D721Med (cell line): ENCODE results near the gene AK2.

ENCODE experiments used
- DNase-seq: peaks from one replicate; pipeline ENCODE4 v3.0.0; 2011; ENCODE audit warnings: low spot score; ENCODE audit not compliant: insufficient read length
- FAIRE-seq: peaks from 2 replicates; lab custom pipeline; 2011; peaks lifted over from hg19 to GRCh38; lab: Jason Lieb, UNC
- CTCF ChIP-seq: IDR thresholded peaks from 2 replicates; pipeline ENCODE4 v1.5.1; 2012; ENCODE audit warnings: mild to moderate bottlenecking, control low read depth; ENCODE audit not compliant: insufficient read depth; ENCODE audit errors: missing control alignments

The AK2 gene

GRCh38 chr1:33012165-33012564 lies 24.5 kb downstream of the AK2 start:
- DNase-seq (no peak), FAIRE-seq (no peak)
- no peak for TF ChIP-seq CTCF

- no peak for DNase-seq
- no peak for TF ChIP-seq CTCF
Measured at GRCh38 chr1:33010932-33011731, 25.6 kb downstream of the AK2 start.

GRCh38 chr1:33009561-33009960 lies 27.1 kb downstream of the AK2 start:
- DNase-seq (no peak), FAIRE-seq (no peak)
- no peak for TF ChIP-seq CTCF

More at GRCh38 chr1:33010932-33011731, 25.6 kb downstream of the AK2 start:
- FAIRE-seq, result no peak

- FAIRE-seq, result no peak
- no peak for TF ChIP-seq CTCF
- DNase-seq, result no peak
Measured at GRCh38 chr1:33008051-33008914, 28.4 kb downstream of the AK2 start.

GRCh38 chr1:33007190-33008050 lies 29.3 kb downstream of the AK2 start:
- TF ChIP-seq CTCF, result peak; percentile 33
- DNase-seq (no peak), FAIRE-seq (no peak)

- DNase-seq (no peak), FAIRE-seq (no peak)
- no peak for TF ChIP-seq CTCF
Measured at GRCh38 chr1:33005838-33006421, 30.8 kb downstream of the AK2 start.
